GM19395 (cell line): ENCODE results near the gene EXOC4.

ENCODE experiments used
- ATAC-seq: cut with Tn5 transposase; IDR thresholded peaks from one replicate; pipeline ENCODE4 v1.9.1; 2021; ENCODE audit warnings: mild to moderate bottlenecking, moderate library complexity; ENCODE audit not compliant: unreplicated experiment

Gene EXOC4

DNA sequence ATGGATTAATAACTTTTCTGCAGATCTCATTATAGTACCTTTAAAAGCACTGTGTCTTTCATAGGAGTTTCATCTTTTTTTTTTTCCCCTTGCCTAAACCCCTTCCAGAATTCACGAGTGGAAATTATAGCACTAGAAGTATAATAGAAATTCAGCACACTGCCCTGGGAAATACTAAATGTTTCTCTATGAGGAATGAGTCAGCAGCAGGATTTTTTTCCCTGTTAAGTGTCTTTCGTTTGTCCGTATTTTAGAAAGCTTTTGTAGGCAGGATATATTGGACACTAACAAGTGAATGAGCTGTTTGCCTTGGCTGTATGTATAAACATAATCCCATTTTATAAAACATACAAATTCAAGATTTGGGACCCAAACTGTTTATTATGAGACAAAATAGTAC lies 105.8 kb downstream of the EXOC4 start:
- ATAC-seq: no peak

DNA sequence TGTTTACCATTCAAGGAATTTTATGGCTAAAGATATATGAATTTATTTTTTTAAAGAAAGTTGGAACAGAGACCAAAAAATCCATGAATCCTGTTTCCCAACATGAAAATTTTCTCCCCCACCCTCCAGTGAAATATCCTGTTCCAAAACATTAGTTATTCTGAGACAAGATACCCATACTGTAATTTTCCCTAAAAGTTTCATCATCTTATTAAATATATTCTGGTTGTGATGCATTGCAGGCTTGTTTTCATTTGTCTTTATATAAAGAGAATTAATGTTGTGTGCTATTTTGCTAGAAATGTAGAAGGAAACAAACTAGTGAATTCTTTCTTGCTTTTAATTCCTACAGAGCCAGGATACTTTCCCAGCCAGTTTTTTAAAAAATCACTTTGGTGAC lies 106.6 kb downstream of the EXOC4 start:
- ATAC-seq: no peak

DNA sequence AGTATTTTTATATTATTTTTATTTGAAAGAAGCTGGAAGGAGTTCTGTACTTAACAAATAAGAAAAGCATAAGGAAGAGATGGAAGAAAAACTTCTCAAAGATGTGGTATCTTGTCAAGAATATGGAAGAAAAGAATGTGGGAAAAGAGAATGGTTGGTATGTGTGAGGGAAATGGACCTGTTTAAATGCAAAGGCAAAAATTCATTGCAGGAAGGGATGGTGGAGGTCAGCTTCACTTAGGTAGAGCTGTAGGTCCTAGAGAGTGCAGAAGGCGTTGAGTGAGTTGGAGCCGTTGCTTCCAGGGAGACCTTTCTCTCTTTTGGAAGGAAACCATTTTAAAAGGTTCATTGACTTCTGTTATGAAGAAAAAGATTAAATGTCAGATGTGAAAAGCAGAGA lies 107.3 kb downstream of the EXOC4 start:
- ATAC-seq: no peak

DNA sequence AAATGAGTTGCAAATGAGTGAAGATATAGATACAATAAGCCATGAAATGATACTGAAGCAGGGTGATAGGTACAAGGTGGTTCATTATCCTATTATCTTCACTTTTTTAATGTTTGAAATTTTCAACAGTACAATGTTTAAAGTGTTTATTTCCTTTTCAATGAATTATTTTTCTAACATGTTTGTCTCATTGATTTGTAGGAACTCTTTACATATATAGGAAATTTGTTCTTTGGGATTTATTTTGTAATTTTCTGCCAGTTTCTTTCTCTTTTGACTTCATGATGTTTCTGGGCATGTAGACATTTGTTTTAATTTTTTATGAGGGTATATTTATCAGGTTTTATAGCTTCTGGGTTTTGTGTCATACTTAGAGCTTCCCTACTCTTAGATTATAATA lies 108.9 kb downstream of the EXOC4 start:
- ATAC-seq: no peak

DNA sequence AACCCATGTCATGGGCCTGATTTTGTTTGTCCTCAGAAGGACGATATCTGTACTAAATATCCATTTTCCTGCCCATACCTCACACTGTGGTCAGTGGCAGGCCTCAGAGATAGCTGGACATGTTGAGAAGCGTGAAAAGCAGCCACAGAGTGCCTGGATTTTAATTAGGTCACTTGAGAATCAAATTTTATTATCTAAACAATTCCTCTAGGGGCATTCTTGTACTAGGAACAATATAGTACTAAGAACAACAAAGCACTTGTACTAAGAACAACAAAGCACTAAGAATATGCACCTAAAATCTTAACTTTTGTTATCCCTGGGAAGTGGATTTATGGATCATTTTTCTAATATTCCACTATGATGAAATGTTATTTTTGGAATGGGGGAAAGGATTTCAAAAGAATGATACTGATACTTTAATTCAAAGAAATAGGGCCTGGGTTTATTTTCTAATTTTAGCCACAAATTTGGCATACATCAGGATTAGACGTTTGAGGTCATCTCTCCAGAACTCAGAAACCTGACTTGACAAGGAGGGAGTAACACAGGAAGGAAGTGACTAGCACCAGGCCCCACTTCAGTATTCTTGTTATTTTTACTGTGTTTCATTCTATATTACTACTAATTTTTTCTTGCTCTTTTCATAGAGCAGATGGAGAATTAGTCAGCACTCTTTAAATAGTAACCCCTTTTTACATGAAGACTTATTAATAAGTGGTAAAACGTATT lies 112.2 kb downstream of the EXOC4 start:
- ATAC-seq: no peak

DNA sequence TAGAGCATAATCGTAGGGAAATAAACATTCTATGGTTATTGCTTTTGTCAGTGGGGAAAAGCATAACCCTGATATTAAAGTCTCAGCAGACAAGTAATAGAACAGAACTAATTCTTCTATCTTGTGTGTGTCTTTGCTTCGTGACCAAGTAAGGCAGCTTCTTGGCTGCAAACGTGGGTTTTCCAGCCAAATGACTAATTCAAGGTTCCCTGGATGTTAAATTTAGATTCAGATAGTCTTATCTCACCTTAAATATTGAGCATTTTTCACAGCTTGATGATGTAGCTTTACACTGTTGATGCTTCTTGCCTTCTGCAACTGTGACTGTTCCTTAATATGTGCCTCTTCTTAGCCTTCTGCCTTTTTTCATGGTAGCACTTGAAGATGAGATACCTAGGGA lies 113.0 kb downstream of the EXOC4 start:
- no peak for ATAC-seq

DNA sequence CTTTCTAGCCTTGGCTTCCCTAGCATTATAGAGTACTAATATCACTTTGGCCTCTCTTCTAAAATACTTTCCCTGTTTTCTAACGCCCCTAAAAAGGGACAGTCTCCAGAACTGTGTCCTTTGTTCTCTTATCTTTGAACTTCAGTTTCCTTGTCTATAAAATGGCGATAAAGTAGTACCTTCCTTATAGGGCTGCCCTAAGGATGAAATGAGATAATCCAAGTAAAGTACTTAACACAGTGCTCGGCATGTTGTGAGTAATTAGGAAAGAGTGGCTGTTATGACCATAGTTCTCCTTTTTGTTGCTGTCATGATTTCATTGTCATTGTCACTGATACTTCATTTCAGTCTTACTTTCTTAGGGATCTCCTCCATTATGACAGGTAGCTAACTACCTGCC lies 114.7 kb downstream of the EXOC4 start:
- ATAC-seq: no peak

DNA sequence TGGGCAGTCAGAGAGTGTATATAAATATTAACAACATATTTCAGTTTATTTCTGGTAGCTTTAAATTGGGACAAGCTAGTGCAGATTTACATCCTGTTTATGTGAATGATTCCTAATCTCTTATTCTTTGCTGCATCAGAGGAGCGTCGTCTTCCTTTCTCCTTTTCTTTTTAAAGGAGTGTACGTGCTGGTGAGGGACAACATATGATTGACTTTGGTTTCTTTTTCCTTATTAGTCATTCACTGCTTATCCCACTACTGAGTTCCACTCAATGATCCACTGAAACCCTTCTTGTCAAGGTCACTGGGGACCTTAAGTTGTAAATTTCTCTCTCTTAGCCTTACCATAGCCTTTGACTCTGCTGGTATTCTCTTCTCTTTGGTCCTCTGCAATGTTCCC lies 116.3 kb downstream of the EXOC4 start:
- no peak for ATAC-seq

DNA sequence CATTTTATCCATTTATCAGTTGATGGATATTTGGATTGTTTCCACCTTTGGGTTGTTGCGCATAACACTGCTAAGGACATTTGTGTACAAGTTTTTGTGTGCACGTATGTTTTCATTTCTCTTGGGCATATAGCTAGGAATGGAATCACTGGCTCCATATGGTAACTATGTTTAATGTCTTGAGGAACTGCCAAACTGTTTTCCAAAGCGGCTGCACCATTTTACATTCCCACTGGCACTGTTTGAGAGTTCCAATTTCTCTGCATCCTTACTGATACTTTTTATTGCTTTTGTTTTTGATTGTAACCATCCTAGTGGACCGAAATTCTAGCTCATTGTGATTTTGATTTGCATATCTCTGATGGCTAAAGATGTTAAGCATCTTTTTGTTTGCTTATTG lies 118.7 kb downstream of the EXOC4 start:
- no peak for ATAC-seq

DNA sequence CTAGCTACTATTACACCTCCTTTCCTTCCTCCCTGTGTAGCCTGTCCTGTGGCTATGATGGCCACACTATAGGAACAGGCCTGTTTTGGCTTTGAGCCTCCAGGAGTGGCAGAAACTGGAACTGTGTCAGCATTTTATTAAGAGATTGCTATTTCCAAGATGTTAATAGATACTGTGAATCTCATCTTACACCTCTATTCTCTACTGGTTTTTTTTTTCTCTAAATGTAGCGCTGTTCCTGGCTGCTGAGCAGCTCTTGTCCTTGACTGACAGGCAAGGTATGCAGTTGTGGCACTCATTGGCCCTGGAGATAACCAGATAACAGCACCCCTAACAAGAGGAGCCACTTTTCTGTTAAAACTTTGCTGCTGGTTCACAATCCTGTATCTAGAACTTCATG lies 119.5 kb downstream of the EXOC4 start:
- ATAC-seq: no peak

DNA sequence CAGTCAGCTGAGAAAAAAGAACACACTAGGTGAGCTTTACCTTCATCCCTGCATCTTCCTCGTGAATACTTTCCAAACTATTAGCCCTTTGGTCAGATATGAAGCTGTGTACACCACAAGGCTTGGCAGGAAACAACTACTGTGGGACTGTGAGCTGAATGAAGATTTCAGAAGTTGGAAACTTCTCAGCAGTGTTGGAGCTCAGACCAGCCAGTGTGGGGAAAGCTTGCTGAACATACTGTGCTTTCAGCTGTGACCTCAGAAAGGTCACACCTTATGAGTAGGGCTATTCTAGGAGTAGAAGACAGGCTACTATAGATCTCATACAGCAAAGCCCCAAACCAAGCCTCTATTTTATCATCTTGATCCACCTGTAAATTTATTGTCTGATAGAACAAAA lies 123.6 kb downstream of the EXOC4 start:
- no peak for ATAC-seq

DNA sequence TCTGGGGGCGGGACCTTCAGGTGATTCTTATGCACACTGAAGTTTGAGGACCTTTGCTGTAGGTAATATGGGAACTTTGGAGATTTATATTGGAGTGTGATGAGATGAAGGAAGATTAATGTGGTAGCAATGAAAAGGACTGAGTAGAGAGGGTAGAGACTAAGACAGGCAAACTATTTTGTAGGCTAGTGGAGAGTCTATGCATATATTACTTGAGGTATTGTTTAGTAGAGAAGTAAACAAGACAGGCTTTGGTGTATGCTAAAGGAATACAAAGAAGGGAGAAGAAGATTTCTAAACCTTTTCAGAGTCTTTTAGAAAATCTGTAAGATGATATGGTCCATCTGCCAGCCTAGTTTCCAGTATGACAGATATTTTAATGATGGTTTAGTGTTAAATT lies 129.1 kb downstream of the EXOC4 start:
- no peak for ATAC-seq

DNA sequence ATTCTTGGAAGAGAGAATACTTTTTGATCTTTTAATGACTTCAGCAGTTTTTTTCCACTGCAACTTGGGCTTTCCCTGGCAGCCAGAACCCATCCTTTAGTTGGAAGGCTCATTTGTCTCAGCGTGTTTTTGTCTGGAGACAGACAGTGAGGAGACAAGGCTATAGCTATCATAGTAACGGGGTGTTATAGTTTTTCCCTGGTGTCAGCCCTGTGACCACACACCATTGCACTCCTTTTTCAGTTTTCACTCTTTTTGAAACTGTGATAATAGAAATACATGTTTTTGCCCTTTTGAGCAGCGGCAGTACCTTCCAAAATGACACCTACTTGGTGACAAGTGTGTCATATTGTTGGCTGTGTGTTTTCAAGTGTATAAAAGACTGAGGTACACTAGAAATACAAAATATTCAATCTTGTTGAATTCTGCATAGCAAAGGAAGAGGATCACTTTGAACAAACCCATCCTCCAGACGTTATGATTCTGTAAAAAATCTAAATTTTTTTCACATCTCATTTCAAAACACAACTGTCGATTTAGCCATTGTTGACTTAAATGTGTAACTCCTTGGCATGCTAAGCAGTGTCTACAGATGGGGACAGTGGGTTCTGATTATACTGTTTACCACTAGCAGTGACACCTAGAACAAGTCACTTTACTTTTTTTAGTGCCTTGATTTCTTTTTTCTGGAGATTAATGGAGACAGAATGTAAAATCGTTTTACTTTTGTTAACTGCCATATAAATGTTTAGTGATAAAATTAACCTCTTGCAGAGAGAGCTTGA lies 130.1 kb downstream of the EXOC4 start:
- no peak for ATAC-seq

DNA sequence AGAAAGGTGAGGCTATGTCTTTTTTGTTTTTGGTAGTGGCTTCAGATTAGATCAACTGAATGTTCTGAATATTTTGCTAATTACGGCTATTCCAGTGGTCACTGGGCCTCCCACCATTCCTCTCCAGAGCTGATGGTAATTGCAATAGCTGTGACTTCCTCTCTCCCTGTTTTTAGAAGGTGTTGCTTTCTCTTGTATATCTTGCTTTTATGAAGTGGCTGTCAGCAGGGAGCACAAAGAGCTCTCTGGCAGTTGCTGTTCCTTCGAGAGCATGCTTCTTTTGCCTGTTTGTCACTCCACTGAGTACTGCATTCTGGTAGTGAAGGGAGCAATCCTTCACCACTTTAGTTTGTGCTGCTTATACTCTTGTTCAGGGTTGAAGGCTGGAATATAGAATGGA lies 133.3 kb downstream of the EXOC4 start:
- ATAC-seq: no peak

DNA sequence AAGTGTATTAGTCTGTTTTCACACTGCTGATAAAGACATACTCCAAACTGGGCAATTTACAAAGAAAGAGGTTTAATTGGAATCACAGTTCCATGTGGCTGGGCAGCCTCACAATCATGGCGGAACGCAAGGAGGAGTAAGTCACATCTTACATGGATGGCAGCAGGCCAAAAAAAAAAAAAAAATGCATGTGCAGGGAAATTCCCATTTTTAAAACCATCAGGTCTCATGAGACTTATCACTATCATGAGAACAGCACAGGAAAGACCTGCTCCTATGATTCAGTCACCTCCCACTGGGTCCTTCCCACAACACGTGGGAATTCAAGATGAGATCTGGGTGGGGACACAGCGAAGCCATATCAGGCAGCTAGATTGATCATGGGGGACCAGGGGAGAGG lies 136.8 kb downstream of the EXOC4 start:
- no peak for ATAC-seq

DNA sequence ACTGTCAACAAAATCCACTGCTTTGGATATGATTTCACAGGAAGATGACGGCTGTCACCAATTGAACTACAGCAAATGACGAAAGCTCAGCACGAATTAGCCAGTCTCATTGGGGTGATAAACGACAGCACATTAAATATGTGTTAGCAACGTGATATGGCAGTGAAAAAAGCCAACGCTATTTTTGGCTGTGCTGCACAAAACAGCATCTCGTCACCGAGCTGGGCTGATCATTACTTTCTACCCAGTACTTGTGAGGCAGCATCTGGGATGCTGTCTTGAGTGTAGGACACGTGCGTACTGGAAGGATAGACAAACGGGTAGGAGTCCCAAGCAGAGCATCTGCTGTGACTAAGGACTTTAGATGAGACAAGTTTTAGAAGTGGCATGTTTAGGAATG lies 138.3 kb downstream of the EXOC4 start:
- no peak for ATAC-seq

DNA sequence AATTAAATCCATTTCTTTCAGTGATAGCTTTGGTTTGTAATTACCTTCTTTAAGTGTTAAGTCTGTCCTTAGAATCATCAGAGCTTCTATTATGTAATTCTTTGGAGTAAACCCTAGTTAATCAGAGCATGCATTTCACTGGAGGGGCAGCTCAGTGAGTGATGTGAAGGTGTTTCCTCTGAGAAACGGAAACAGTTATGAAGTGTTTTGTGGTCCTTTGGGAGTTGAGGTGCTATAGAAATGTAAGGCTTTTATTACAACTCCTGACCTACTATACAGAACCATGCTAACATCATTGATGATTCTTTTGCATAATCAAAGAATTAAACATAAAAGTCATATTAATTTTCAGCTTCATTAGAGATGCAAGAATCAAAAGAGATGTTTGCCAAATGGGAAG lies 141.5 kb downstream of the EXOC4 start:
- ATAC-seq: no peak

DNA sequence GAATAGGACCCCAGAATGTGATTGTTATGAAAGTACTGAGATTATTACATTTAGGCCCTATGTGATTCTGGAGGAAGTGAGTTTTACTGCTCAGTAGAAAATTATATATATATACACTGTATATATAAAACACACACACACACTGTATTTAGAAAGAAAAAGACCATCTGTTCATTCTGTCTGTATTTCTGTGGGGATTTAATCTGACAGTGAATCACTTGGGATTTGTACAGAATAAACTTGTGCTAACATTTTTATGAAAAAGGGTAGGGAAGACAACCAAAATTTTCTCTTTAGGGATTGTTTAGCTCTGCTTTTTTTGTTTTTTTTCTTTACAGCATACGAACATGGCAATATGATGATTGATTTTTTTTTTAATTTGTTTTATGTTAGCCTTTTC lies 142.7 kb downstream of the EXOC4 start:
- ATAC-seq: no peak

DNA sequence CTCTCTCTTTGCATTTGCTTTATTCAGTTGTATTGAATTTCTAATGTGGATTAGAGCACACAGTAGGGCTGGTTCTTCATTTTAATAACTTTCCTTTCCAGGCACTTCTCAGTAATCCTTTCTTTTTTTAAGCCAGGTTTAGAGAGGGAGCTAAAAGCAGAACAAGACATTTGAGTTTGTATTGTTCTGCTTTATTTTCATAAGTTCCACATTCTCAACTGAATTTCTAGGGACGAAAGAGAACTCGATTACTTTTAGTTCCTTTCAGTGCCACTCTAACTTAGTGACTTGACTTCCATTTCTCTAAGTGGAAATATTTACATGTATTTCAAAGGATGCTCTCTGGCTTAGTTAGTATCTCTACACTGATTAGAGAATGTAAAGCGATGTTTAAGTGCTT lies 145.6 kb downstream of the EXOC4 start:
- no peak for ATAC-seq

DNA sequence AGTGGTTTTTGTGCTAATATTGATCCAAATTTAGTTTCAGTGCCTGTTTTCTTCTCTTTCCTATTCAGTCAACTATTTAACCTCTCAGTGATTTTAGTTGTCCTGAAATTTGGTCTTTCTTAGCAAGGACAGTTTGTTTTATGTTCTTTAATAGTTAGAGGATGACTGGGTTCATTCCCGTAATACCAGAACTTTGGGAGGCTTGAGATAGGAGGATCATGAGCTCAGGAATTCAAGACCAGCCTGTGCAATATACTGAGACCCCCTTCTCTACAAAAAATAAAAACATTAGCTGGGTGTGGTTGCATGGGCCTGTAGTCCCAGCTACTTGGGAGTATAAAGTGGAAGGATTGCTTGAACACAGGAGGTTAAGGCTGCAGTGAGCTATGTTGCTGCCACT lies 148.3 kb downstream of the EXOC4 start:
- ATAC-seq: no peak

DNA sequence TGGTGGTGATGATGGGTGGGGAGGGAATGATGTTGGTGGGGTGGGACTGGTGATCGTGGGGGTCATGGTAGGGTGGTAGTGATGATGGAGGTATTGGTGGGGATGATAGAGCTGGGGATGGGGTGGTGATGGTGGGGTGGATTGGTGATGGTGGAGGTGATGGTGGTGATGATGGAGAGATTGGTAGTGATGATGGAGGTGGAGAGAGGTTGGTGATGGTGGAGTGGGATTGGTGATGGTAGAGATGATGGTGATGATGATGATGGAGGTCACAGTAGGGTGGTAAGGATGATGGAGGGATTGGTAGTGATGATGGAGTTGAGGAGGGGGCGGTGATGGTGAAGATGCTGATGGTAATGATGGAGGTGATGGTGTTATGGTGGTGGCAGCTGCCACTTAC lies 155.3 kb downstream of the EXOC4 start:
- no peak for ATAC-seq

DNA sequence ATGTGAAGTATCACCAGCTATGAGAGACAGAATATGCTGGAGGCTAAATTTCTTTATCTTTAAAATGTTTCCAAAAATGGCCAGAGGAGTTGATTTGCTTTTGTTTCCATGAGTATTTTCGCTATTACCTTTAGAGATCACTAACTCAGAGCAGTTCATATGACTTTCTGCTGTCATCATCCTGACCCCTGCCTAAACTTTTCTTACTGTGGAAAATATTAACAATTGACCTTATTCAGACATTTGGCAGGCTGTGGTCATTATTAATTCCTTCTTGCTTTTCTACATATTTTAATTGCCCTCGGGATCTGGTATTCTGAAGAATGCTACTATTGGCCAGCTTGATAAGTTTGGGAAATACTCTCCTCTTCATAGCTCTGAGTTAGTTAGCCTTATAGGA lies 156.5 kb downstream of the EXOC4 start:
- ATAC-seq: no peak

DNA sequence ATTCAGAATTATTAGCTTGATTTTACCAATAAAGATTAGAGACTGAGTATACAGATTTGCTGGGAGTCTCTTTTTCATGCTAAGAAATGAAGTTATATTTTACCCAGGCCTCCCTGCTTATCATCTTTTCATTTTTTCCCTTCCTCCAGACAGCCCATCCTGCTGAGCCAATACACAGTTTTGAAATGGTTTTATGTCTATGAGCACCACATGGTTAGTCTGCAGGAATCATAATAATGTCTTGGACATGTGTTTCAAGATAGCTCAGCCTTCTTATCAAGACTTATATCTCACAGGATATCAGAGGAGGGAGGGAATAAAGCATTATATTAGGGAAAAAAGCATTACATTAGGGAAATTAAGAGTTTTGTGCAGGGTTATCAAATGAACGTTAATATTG lies 157.1 kb downstream of the EXOC4 start:
- no peak for ATAC-seq
